Endothelial cell of umbilical vein (primary cell): Measurements from ENCODE around the gene ITIH2. TPM values are rescaled to one million over a fixed set of nuclear protein-coding genes. Genes with fewer than 3 reads are reported as not detected.

ENCODE experiments used
- BruUV-seq: library from RNA; stranded (reverse); fragments of 400-500 nt; replicated peaks from 2 replicates; lab custom pipeline; 2021; lab: Mats Ljungman, UMichigan
- CTCF ChIA-PET: fragments of 300-600, 350-600 bp; sonication (Branson Sonifier 250); formaldehyde crosslinking; loops from one replicate; lab custom pipeline; 2021; ENCODE audit warnings: antibody characterized with exemption, inconsistent platforms; lab: Charles Lee
- POLR2A ChIA-PET: fragments of 300-600, 350-600 bp; sonication (Branson Sonifier 250); formaldehyde crosslinking; loops from one replicate; lab custom pipeline; 2021; ENCODE audit warnings: antibody characterized with exemption, inconsistent platforms; lab: Charles Lee
- DNase-seq: peaks from one replicate; pipeline ENCODE4 v3.0.0-alpha.2; 2011; ENCODE audit warnings: low read depth, low spot score
- FAIRE-seq: peaks from 2 replicates; lab custom pipeline; 2011; peaks lifted over from hg19 to GRCh38; lab: Jason Lieb, UNC
- H2AFZ ChIP-seq: 2 replicates; pipeline ENCODE4 v1.6.0; 2012; ENCODE audit warnings: low read depth, low read length, control low read depth, inconsistent platforms
- H3K27ac ChIP-seq: 2 replicates; pipeline ENCODE4 v1.5.1; 2011; ENCODE audit warnings: low read depth, mild to moderate bottlenecking, control low read depth, low read length, moderate library complexity; ENCODE audit not compliant: insufficient read depth
- H3K27me3 ChIP-seq, 2 experiments: 2 replicates each; pipeline versions ENCODE4 v1.6.0 to v1.6.1; 2011; ENCODE audit warnings: low read length in 2 of 2, mixed read lengths in 1 of 2; ENCODE audit not compliant: control insufficient read depth in 2 of 2, insufficient read depth in 2 of 2
- H3K36me3 ChIP-seq, 2 experiments: 2 replicates in 1 of 2; 3 replicates in 1 of 2; pipeline ENCODE4 v1.5.1; 2011; ENCODE audit warnings: low read length in 2 of 2, mild to moderate bottlenecking in 1 of 2, moderate library complexity in 1 of 2; ENCODE audit not compliant: control insufficient read depth in 2 of 2, insufficient read depth in 2 of 2; ENCODE audit errors: extremely low read depth in 1 of 2
- H3K4me1 ChIP-seq: 3 replicates; pipeline ENCODE4 v1.5.1; 2011; ENCODE audit warnings: mild to moderate bottlenecking, low read length; ENCODE audit not compliant: control insufficient read depth, insufficient read depth; ENCODE audit errors: extremely low read depth
- H3K4me2 ChIP-seq: 2 replicates; pipeline ENCODE4 v1.6.1; 2011; ENCODE audit warnings: low read length, control low read depth, mixed read lengths; ENCODE audit not compliant: insufficient read depth
- H3K4me3 ChIP-seq, 3 experiments: fragments of 200-600 bp in 1 of 3; sonication (generic), shearing (Covaris generic) in 1 of 3; replicated peaks in 1 of 3; 2 replicates each; pipeline ENCODE4 v1.5.1; 2011 to 2016; ENCODE audit warnings: control low read depth in 3 of 3, low read length in 3 of 3, mild to moderate bottlenecking in 2 of 3, inconsistent platforms in 1 of 3, low read depth in 1 of 3, moderate library complexity in 1 of 3; ENCODE audit not compliant: insufficient read depth in 1 of 3
- H3K79me2 ChIP-seq: 2 replicates; pipeline ENCODE4 v1.6.0; 2012; ENCODE audit warnings: low read length, inconsistent platforms; ENCODE audit not compliant: control insufficient read depth, insufficient read depth
- H3K9ac ChIP-seq: replicated peaks from 2 replicates; pipeline ENCODE3; 2011; ENCODE audit warnings: low read length, control low read depth; ENCODE audit not compliant: insufficient read depth; ENCODE audit errors: extremely low read depth
- H3K9me1 ChIP-seq: replicated peaks from 3 replicates; pipeline ENCODE4 v1.6.0; 2011; ENCODE audit warnings: mild to moderate bottlenecking, low read length; ENCODE audit not compliant: control insufficient read depth, insufficient read depth; ENCODE audit errors: extremely low read depth
- H3K9me3 ChIP-seq: replicated peaks from 2 replicates; pipeline ENCODE4 v1.5.1; 2012; ENCODE audit warnings: low read length, inconsistent platforms; ENCODE audit not compliant: control insufficient read depth, insufficient read depth
- H4K20me1 ChIP-seq: replicated peaks from 2 replicates; pipeline ENCODE3; 2011; ENCODE audit warnings: mild to moderate bottlenecking, low read length; ENCODE audit not compliant: control insufficient read depth, insufficient read depth; ENCODE audit errors: extremely low read depth
- CTCF ChIP-seq, 2 donors: IDR thresholded peaks; 1 replicate in 1 of 2; 2 replicates in 1 of 2; pipeline ENCODE4 v1.5.1; 2011; ENCODE audit warnings: low read length in 2 of 2, mild to moderate bottlenecking in 2 of 2, moderate library complexity in 2 of 2, control low read depth in 1 of 2, inconsistent platforms in 1 of 2, low read depth in 1 of 2; ENCODE audit not compliant: insufficient read depth in 1 of 2; ENCODE audit errors: extremely low read depth in 1 of 2
- EZH2 ChIP-seq: IDR thresholded peaks from 2 replicates; pipeline ENCODE4 v1.6.1; 2012; ENCODE audit warnings: borderline replicate concordance, low read depth, mild to moderate bottlenecking, moderate library complexity, low read length, inconsistent platforms; ENCODE audit not compliant: severe bottlenecking
- FOS ChIP-seq: IDR thresholded peaks from 2 replicates; pipeline ENCODE4 v1.6.1; 2011; ENCODE audit warnings: mild to moderate bottlenecking, low read length, moderate library complexity, borderline replicate concordance; ENCODE audit not compliant: insufficient read depth
- GATA2 ChIP-seq: IDR thresholded peaks from 2 replicates; pipeline ENCODE4 v1.7.0; 2011; ENCODE audit warnings: low read depth, mild to moderate bottlenecking, moderate library complexity, mixed read lengths, low read length; ENCODE audit not compliant: insufficient read length, insufficient read depth
- JUN ChIP-seq: IDR thresholded peaks from 2 replicates; pipeline ENCODE4 v1.6.1; 2011; ENCODE audit warnings: borderline replicate concordance, low read depth; ENCODE audit not compliant: insufficient read length, insufficient read depth
- MAX ChIP-seq: IDR thresholded peaks from 2 replicates; pipeline ENCODE4 v1.6.1; 2011; ENCODE audit not compliant: insufficient read depth, insufficient read length
- MYC ChIP-seq: IDR thresholded peaks from one replicate; pipeline ENCODE4 v1.6.1; 2011; ENCODE audit warnings: mild to moderate bottlenecking, low read depth, low read length
- POLR2A ChIP-seq: IDR thresholded peaks from 2 replicates; pipeline ENCODE4 v1.6.1; 2012; ENCODE audit warnings: low read depth, mild to moderate bottlenecking, control low read depth, low read length
- POLR2AphosphoS5 ChIP-seq: IDR thresholded peaks from 2 replicates; pipeline ENCODE4 v1.6.1; 2012; ENCODE audit warnings: low read depth, mild to moderate bottlenecking, control low read depth, low read length, moderate library complexity; ENCODE audit not compliant: insufficient read depth
- dilution Hi-C: fragments of 300-500 bp; cut with MboI; formaldehyde crosslinking; loops from one replicate; pipeline ENCODE4 v1.15.0; 2019; ENCODE audit warnings: low sequenced_read_pairs; ENCODE audit not compliant: extremely low pct_ligation_motif_present
- intact Hi-C: fragments of 100-400 bp; cut with micrococcal nuclease; formaldehyde crosslinking; loops from one replicate; pipeline ENCODE4 v1.10.0; 2022
- polyA plus RNA-seq, 4 experiments: library from polyadenylated mRNA; depleted of rRNA in 3 of 4; stranded (reverse) in 3 of 4; unstranded in 1 of 4; fragments of >200 nt; gene quantifications; 2 replicates each; pipeline versions ENCODE4 v1.2.1 to v1.2.3, GENCODE V29; 2011 to 2012; ENCODE audit warnings: missing spikeins in 1 of 4
- total RNA-seq: library from RNA; stranded (reverse); gene quantifications from 2 replicates; pipeline ENCODE4 v1.2.3, GENCODE V29; 2021

The ITIH2 gene
- total and polyA plus RNA-seq, 2 donors (not counting 3 experiments of a cell fraction or from before 2014, with no cell fraction given) = not detected

DNA sequence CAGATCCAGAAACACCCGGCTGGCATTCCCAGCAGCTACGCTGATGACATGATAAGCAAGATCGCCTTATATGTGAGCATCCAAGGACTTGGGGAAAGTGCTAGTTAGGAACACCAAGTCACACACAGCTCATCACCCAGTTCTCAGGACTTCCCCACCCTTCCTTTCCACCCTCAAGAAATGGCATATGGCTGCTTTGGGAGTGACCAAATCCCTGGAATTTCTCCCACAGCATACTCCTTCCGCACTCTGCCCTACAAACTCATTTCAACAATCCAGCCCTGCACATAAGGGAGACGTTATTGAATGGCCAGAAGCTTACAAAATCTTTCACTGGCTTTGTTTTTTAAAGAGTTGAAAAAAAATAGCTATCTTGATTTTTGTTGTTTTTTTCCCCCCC is 40.6 kb upstream of the ITIH2 start:
- no peaks in the 10 kb centered on the region for H3K36me3 ChIP-seq
- no peaks in the 10 kb centered on the region for H3K9me3 ChIP-seq
- no peak for DNase-seq
- no peaks in the 10 kb centered on the region for H3K79me2 ChIP-seq
- ChIA-PET CTCF (no interaction called here), POLR2A (no interaction called here)
- FAIRE-seq = no peak
- TF ChIP-seq JUN (no peak), MAX (no peak), GATA2 (no peak), EZH2 (no peak), POLR2A (no peak), POLR2AphosphoS5 (no peak), FOS (no peak), MYC (no peak), CTCF (IDR thresholded peaks at IDR 0.05; ENCODE audit: extremely low read depth in 1 of 2, insufficient read depth in 1 of 2, low read depth in 1 of 2, low read length in 2 of 2) (no peak)
- no peaks in the 10 kb centered on the region for H3K9me1 ChIP-seq
- H4K20me1 ChIP-seq = no peaks in the 10 kb centered on the region
- H3K27me3 ChIP-seq = peaks cover 14 to 20% of the 10 kb centered on the region in 2 experiments
- BruUV-seq = no TSS peak
- intact Hi-C loops = no loop called here
- no peak overlapping the region for H2AFZ ChIP-seq
- H3K4me2 ChIP-seq = no peak overlapping the region
- no peak overlapping the region for H3K9ac ChIP-seq
- H3K27ac ChIP-seq = no peak overlapping the region
- dilution Hi-C loops = no loop called here
- no peak overlapping the region for H3K4me3 ChIP-seq
- no peaks in the 10 kb centered on the region for H3K4me1 ChIP-seq
